LNCAP (cell line): ENCODE results near the gene SIK2.
A peak's percentile ranks its signal among the peaks of the same experiment; 100 is the strongest.

Source experiments
- CTCF ChIP-seq: fragments of 450-650 bp; IDR thresholded peaks from 2 replicates; pipeline ENCODE4 v1.5.1; 2017; ENCODE audit warnings: mild to moderate bottlenecking

The SIK2 gene

DNA sequence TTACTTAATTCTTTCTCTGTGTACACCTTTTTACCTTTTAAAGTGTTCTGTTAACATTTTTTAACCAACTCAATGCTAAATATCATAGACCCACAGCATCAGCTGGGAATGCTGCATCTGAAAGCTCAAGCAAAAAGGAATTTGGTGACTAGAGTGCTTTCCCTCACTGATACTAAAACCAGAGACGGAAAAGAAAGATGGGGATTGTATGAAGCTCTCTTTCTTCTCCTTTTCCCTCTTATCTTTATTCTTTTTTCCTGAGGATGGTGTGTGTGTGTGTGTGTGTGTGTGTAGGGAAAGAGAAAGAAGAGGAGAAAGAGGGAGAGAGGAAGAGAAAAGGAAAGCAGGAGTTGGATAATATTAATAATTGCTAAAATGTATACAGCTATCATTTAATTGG is 4.1 kb upstream of the SIK2 start:
- no peak for TF ChIP-seq CTCF

- TF ChIP-seq CTCF = no peak
These were observed 3.7 kb upstream of the SIK2 start for GRCh38 chr11:111598559-111598958.

GRCh38 chr11:111601636-111601978 is 642 bp upstream of the SIK2 start:
- no peak for TF ChIP-seq CTCF

- TF ChIP-seq CTCF = no peak
These were observed 789 bp downstream of the SIK2 start for GRCh38 chr11:111602865-111603610.

DNA sequence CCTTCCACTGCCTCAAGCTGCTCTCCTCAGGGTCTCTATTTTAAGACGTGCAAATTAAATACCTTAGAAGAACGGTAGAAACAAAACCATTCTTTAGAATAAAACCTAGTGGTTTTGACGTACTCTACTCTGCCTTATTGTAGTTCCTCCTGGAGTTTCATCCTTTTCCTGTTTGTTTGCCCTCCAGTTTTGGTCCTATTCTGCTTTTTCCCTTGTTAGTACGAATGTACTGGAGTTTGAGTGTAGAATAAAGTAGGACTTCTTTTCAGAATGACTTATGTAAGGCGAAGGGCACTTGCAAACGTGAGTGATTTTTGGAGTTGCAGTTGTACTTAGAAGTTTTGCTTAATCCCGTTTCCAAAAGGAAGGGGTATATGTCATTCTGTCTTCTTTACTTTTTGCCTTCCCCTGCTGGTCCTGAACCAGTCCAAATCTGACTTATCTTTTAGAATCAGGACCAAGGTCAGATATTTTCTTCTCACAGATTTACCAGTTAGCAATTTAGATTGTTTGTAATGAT is 1.4 kb downstream of the SIK2 start:
- TF ChIP-seq CTCF = no peak

DNA sequence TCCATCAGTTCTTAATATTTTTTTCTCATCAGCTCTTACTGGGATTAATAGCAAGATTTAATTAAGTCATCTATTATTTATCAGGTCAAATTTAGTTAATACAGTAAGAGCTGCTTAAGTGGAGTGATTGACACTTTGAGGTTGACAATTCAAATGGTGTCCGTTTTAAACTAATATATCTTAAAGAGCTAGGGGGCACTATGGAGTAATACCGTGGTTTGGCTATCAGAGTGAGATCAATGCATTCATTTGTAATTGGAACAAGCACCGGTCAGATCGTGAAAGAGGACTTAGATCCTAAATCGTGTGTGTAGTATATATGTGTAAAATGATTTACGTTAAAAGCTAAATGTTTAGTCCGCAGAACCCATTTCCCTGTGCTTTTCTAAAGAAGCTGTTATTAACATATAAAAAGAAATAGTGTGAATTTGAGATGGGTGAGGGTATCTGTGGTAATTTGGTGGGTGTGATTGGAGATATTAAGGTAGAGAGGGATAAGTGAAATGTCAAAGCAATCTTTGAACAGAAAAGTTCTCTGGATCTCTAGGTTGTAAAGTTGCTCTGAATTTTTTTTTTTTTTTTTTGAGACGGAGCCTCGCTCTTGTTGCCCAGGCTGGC is 2.3 kb downstream of the SIK2 start:
- peak; percentile 62 for TF ChIP-seq CTCF

- TF ChIP-seq CTCF = no peak
These were observed 3.4 kb downstream of the SIK2 start for GRCh38 chr11:111605681-111606080.
